Stimulated activated CD8-positive, alpha-beta memory T cell treated with anti-CD3 and anti-CD28 coated beads, Interleukin-7, amount 100 ng/mL, for 24 hours (primary cell): ENCODE results near the gene HMG20A.
"Not testable (repeated sequence)": the region's sequence is repeated elsewhere in the genome, so short reads cannot be mapped to it uniquely, and the experiment has no call there.

ENCODE experiments used
- DNase-seq: peaks from one replicate; pipeline ENCODE4 v3.0.0-alpha.2; 2020; ENCODE audit warnings: low read depth

The HMG20A gene

GRCh38 chr15:77409259-77410156 lies 11.2 kb upstream of the HMG20A start:
- no peak for DNase-seq

DNA sequence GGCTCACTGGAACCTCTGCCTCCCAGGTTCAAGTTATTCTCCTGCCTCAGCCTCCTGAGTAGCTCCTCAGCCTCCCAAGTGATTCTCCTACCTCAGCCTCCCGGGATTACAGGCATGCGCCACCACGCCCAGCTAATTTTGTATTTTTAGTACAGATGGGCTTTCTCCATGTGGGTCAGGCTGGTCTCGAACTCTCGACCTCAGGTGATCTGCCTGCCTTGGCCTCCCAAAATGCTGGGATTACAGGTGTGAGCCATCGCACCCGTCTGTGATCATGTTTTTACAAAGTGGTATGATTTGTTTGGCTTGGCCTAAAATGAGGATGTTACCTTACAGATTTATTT lies 10.6 kb upstream of the HMG20A start:
- not testable (repeated sequence) for DNase-seq

- DNase-seq = no peak
Observed at GRCh38 chr15:77410701-77411618, 9.7 kb upstream of the HMG20A start.

DNA sequence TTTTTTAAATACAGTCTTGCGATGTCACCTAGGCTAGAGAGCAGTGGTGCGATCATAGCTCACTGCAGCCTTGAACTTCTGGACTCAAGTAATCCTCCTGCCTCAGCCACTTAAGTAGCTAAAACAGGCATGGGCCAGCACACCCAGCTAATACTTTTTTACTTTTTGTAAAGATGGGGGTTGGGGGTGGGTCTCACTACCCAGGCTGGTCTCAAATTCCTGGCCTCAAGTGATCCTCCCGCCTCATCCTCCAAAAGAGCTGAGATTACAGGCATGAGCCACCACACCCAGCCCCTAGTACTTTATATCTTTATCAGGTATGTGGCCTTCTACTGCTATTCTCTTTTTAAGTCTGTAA lies 9.1 kb upstream of the HMG20A start:
- no peak for DNase-seq

- DNase-seq = no peak
Observed at GRCh38 chr15:77412972-77413698, 7.6 kb upstream of the HMG20A start.

DNA sequence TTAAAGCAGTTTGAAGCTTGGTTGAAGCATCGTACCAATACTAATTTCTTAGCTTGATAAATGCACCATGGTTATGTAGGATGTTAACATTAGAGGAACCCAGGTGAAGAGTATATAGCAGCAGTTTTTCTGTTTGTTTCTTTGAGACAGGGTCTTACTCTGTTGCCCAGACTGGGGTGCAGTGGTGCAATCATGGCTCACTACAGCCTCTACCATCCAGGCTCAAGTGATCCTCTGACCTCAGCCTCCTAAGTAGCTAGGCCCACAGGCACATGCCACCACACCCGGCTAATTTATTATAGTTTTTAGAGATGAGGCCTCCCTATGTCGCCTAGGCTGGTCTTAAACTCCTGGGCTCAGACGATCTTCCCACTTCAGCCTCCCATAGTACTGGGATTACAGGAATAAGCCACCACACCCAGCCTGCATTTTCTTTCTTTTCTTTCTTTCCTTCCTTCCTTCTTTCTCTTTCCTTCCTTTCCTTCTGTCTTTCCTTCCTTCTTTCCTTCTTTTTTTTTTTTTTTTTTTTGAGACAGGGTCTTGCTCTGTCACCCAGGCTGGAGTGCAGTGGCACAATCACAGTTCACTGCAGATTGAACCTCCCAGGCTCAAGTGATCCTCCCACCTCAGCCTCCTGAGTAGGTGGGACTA lies 6.9 kb upstream of the HMG20A start:
- DNase-seq = no peak

DNA sequence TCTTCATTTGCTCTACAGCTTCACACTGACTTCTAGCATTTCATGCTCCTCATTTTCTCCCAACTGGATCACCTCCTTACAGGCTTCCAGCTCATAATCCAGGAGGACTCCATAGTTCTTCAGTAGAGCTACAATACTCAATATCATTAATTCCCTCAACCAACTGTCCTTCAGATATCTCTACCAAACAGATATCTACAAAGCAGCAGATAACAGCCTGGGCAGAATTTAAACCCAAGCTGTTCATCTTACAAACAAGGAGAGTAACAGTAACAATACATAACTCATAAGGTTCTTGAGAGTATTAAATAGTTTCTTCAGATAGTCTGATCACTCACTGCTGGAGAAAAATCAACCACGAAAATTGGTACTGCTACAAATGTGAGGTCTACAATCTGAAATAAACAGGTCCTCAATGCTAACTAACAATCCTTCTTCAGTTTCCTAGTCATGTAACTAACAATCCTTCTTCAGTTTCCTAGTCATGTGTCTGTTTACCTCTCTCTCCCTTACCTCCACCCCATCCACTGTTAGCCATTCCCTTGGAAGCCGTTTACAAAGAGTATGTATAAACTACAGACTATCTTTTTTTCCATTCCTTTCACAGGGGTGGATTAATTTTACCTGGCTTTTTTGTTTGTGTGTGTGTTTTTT lies 5.8 kb upstream of the HMG20A start:
- DNase-seq = no peak

GRCh38 chr15:77415450-77416147 lies 5.1 kb upstream of the HMG20A start:
- no peak for DNase-seq

DNA sequence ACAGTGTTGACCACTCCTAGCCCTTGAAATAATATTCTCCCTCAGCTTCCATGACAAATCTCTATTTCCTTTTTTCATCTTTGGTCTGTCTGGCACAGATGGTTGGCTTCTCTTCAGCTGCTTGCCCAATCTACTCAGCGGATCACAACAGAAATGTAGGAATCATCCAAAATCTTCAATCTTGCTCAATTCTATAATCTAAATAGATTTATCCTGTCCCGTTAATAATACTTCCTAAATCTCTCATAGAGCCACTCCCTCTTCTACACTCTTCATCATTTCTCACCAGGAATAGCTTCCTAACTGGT lies 4.6 kb upstream of the HMG20A start:
- no peak for DNase-seq

DNA sequence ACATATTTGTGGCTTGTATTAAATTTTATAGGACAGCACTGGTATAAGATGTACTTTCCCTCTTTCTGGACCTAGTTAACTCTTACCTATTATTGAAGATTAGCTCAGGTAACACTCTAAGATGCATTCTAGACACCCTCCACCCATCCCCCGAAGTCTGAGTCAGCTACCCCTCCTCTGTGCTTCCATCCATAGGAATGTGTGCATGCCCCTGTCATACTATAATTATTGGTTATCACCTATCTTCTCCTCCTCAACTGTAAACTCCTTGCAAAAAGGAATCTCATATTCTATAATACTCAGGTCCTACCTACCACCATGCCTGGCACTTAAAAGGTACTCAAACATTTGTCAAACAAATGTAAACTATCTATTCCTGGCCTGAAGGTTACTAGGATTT lies 3.7 kb upstream of the HMG20A start:
- no peak for DNase-seq

DNA sequence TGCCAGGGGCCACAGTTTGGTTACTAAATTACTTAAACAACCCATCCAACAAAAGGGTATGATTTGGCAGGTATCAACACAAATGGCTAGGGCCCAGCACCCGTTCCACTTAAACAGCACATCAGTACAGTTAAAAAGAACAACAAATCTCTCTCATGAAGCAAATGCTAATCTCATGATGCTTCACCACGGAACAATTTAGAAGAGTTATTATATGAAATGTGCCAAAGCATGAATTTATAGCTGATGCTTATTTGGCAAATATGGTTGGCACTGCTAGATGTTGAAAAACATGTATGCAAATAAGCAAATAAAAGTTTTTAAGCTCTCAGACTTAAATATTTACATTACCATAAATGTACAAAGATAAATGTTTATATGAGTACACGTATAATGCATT lies 3.1 kb upstream of the HMG20A start:
- no peak for DNase-seq

GRCh38 chr15:77418391-77418965 lies 2.2 kb upstream of the HMG20A start:
- no peak for DNase-seq

DNA sequence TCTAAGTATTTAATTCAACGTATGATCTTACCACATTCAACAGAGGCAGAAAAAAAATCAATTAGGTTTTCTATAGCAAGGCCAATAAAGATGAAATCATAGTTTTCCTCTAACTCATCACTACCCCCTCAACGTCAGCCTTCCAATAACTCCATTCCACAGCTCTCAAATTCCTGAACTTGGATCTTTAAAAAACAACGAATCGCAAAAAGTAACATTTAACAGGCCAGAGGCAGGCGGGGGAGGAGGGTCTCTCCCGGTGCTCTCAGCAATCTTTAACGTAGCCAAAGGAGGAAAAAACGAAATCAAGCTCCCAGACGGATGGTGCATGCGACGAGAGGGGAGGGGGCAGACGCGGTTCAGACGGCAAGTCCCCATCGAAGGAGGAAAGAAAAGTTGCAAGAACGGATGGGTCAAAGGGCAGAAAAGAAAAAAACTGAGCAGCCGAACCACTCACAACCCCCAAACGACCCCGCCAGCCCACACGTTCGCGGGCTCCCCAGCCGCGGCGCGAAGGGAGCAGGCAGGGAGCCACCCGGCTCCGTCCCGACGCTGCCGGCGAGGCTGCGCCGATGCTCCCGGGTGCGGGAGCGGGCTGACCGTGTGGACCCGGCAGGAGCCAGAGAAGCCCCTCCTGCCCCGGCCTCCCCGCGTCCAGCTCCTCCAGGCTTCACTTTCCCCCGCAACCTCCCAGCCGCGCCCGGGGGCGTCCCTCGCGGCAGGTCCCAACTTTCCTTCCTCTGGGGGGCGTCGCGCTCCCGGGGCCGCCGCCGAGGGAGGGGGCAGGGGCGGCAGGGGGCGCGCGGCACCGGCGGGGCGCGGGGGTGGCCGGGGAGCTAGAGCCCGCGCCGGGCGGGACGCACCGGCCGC lies 1.5 kb upstream of the HMG20A start:
- DNase-seq = peak; percentile 20

DNA sequence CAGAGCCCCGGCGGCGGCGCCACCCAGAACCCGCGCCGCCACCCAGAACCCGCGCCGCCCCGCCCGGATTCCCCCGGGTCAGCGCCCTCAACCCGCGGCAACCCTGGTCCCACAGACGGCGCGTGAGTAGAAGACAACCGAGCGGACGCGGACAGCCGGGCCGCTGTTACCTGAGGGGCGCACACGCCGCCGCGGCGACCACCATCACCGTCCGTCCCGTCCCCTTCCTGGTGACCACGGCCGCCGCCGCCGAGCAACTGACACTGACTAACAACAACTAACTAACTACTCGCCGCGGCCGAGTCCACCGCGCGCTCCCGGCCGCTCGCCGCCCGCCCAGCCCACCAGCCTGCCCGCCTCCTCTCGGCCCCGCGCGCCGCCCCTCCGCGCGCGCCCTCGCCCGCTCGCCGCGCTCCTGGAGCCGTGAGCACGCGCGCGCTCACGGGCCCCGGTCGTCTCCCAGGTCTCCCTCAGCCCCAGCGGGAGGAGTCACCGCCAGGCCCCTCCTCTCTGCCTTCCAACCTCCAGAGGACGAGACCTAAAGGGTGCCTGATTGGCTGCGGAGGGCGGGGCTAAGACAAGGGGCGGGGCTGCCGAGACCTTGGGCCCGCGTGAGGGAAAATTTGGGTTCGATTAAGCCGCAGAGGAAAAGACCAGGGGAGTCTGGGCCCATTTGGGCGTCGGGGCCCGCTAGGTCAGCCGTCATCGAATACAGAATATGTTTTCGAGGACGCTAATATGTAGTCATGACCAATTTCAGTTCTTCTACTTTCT lies 665 bp upstream of the HMG20A start, which contains the start of gene PEAK1:
Gene PEAK1 (minus strand): TSS at position 269 of the 774 bp plus-strand sequence. CDS start 238,178 bp downstream, outside the sequence.
- peak; percentile 100 for DNase-seq

- DNase-seq = no peak
Observed at GRCh38 chr15:77421370-77421700, 647 bp downstream of the HMG20A start.

DNA sequence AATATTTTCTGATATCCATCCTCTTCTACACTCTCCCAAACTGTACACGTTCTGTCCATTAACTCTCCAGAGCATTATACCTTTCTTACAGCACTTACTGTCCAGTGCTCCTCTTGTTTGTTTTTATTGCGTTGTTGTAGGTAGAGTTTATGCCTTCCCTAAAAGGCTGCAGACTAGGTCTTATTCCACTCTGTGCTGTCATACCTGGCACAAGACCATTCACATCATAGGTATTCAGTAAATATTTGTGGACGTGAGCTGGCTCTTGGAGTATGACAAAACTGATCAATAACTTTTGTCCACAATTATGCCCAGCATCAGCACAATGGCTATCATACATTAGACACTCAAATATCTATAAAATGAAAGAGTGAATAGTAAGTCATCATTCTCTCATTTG lies 4.4 kb downstream of the HMG20A start:
- no peak for DNase-seq

DNA sequence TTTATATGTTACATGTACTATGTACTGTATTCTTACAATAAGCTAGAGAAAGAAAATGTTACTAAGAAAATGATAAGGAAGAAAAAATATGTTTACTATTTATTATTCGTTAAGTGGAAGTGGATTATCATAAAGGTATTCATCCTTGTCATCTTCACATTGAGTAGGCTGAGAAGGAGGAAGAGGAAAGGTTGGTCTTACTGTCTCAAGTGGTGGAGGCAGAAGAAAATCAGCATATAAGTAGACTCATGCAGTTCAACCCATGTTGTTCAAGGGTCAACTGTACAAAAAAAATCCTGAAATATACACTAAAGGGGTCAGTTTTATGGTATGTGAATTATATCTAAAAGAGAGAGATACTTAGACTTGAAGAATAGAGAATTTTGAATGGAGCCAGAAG lies 5.7 kb downstream of the HMG20A start:
- no peak for DNase-seq

DNA sequence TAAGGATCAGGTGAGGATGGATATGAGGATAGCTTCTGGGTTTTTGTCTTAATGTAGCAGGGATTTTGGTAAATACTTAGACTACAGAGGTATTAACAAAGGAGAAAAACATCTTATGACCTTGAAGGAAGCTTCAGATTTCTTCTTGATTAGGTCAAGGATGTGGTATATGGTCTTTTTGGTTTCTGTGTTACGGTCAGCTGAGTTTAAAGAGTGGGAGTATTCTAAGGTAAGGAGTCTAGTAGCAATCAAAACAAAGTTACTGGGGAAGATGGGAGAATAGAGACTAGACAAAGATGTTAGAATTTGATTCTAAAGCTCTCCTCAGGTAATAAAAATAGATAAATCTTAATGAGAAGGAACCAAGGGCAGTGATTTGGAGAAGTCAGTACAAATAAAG lies 6.2 kb downstream of the HMG20A start:
- DNase-seq = no peak

DNA sequence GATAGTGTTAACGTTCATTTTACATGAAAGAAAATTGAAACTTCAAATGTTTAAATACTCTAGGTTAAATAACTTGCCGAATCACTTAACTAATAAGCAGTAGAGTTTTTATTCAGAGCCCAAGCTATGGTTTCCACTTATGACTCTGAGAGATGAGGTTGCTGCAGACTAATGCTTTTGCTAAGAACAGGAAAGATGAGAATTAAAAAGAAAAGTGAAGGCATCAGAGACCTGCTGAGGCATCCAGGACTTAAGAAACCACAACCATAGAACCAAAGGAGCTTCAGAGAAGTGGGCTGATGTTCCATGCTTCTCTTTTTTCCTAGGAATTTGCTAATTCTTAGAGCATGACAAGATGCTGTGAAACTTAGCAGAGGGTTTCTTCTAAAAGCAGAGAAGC lies 9.5 kb downstream of the HMG20A start:
- no peak for DNase-seq
